ENCODE data around the gene MAP2K3.

DNA sequence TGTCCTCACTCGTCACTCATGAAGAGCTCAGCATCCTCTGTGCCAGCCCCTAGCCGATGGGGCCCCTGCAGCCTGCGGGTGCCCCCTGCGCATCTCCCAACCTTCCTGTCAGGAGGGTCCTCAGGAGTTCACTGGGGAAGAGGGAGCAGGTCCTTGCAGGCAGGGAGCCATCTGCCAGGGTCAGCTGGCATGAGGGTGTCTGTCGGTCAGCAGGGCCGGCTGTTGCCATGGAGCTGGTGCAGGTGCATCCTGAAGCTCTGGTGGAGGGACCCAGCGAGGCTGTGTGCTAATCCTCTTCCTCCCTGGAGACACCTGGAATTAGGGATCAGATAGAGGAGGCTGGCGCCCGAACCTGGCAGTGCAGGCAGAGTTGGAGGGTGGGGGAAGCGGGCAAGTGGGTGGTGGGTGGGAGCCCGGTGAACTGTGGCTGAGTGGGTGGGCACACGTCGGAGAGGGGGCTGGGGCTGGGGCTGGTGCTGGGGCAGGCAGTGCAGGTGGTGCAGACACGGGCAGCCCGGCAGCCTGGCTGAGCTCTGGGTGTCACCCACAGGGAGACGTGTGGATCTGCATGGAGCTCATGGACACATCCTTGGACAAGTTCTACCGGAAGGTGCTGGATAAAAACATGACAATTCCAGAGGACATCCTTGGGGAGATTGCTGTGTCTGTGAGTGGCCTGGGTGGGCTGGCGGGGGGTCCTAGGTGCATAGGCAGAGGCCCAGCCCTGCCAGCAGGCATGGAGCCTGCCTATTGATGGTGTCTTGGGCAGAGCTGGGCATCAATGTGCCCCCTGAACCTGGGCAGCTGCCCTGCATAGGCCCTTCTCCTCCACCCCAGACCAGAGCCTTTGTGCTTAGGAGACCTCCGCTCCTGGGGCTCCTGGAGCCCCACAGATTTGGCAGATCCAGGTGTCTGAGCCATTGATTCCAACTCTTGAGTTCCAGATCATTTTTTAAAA lies 17.4 kb downstream of the MAP2K3 start:
- no peak for TF ChIP-seq RARB (CRISPR knock-in tag; IDR thresholded peaks at IDR 0.05)
- no peak for TF ChIP-seq CSDC2 (CRISPR knock-in tag; IDR thresholded peaks at IDR 0.05)
- no peak for TF ChIP-seq TCF4 (CRISPR knock-in tag; IDR thresholded peaks at IDR 0.05; ENCODE audit: borderline replicate concordance)
- TF ChIP-seq SNAI2 (CRISPR knock-in tag; IDR thresholded peaks at IDR 0.05), result no peak
